HL-60 (cell line): ENCODE results near the gene B3GALT5.

Experiments
- POLR2AphosphoS5 ChIP-seq: IDR thresholded peaks from 2 replicates; pipeline ENCODE4 v1.6.1; 2012; ENCODE audit warnings: low read depth
- TF ChIP-seq, protein P1 (sequence below): IDR thresholded peaks from one replicate; pipeline ENCODE4 v1.5.1; 2011; ENCODE audit warnings: low read length, control low read depth, inconsistent platforms; ENCODE audit not compliant: insufficient read depth

DNA sequence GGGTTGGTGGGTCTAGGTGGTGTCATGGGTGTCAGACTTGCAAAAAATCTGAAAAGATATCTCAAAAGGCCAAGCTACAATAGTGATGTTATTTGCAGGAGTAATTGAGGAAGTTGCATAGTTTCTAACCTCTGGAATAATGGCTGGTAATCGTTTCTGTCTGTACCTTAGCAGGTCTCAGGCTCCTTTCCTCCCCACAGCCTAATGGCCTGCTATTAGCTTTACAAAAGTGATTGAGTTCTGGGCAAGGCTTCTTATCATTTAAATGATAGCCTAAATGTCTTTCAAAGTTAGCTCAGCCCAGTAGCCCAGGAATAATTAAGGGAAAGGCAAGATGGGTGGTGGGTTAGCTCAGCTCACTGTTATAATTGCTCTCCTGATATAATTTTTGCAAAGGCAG lies 94.6 kb downstream of the B3GALT5 start:
- no peak for TF ChIP-seq POLR2AphosphoS5
- TF ChIP-seq, protein P1, sequence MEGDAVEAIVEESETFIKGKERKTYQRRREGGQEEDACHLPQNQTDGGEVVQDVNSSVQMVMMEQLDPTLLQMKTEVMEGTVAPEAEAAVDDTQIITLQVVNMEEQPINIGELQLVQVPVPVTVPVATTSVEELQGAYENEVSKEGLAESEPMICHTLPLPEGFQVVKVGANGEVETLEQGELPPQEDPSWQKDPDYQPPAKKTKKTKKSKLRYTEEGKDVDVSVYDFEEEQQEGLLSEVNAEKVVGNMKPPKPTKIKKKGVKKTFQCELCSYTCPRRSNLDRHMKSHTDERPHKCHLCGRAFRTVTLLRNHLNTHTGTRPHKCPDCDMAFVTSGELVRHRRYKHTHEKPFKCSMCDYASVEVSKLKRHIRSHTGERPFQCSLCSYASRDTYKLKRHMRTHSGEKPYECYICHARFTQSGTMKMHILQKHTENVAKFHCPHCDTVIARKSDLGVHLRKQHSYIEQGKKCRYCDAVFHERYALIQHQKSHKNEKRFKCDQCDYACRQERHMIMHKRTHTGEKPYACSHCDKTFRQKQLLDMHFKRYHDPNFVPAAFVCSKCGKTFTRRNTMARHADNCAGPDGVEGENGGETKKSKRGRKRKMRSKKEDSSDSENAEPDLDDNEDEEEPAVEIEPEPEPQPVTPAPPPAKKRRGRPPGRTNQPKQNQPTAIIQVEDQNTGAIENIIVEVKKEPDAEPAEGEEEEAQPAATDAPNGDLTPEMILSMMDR, result no peak
